Stimulated activated CD4-positive, alpha-beta T cell treated with anti-CD3 and anti-CD28 coated beads, Interleukin-2, amount 100 ng/mL, for 48 hours (primary cell): ENCODE measurements around the gene UPK1A.

Experiments
- DNase-seq, 2 donors: peaks; one replicate each; pipeline ENCODE4 v3.0.0-alpha.2; 2020

The UPK1A gene

DNA sequence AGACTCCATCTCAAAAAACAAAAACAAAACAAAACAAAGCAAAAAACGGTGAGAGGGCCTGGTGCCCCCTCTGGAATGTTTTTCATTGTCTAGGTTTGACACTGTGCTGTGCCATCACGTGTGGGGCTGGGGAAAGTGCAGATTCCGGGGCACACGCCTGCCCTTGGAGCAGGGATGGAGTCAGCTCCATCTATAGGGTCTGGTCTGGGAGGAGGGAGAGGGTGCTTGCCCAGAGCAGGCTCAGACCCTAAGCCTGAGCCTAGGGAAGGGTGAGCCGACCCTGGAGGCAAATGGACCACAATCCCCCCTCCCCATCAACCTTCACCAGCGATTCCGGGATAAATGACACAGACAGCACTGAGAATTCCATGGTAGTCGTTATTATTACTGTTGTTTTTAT, 27.1 kb downstream of the UPK1A start:
- no peak for DNase-seq

DNA sequence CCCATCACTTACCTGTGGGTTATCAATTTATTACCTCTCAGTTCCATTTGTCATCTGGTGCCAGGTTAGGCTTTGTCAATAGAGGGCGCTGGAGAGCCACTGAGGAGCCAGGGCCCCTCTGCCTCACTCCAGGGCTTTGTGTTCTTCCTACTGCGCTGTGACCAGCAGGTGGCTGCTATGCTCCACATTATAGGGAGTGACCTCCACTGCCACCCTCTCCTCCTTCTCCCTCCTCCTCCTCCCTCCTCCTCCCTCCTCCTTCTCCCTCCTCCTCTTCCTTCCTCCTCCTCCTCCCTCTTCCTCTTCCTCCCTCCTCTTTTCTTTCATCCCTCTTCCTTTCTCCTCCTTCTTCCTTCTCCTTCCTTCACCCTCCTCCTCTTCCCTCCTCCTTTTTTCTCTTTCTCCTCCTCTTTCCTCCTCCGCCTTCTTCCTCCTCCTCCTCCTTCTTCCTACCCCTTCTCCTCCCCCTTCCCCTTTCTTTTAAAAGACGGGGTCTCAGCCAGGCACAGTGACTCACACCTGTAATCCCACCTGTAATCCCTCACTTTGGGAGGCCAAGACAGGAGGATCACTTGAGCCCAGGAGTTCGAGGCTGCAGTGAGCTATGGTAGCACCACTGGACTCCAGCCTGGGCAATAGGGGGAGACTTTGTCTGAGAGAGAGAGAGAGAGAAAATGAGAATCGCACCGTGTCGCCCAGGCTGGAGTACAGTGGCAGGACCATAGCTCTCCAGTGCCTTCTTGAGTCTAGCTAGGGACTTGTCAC, 27.7 kb downstream of the UPK1A start:
- DNase-seq: peak; percentile 93 to 94

- no peak for DNase-seq
These were observed 29.6 kb downstream of the UPK1A start for GRCh38 chr19:35695895-35696422.

- DNase-seq: no peak
These were observed 30.5 kb downstream of the UPK1A start for GRCh38 chr19:35696835-35697234.

- peak; percentile 85 to 88 for DNase-seq
These were observed 36.1 kb downstream of the UPK1A start for GRCh38 chr19:35702223-35703012.

DNA sequence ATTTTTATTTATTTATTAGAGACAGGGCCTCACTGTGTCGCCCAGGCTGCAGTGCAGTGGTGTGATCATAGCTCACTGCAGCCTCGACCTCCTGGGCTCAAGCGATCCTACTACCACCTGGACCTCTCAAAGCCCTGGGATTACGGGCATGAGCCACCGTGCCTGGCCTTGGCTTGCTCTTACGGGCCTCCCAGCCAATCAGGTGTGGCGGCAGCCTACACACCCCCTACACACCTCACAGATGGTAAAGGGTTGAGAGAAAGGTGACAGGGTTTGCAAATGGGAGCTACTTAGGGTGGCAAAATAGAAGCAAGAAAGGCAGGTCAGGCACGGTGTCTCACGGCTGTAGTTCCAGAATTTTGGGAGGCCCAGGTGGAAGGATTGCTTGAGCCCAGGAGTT, 37.0 kb downstream of the UPK1A start:
- no peak for DNase-seq

DNA sequence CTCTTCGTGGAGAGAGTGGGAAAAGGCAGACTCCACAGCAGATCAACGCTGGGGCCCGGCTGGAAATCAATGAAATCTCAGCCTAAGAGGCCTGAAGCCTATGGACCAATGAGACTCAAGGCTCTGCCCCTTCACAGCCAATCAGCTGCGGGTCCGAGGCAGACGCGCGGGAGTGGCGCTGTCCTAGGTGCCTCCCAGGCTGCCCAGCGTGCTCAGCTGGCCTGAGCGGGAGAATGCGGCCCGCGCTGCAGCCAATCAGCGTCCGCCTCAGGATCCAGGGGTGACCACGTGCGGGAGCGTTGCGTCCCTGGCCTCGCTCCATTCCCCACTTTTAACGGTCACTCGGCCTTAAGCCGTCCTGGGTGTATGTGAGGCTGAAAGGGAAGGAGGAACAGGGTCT, 37.9 kb downstream of the UPK1A start, which contains the start of gene ZBTB32:
ZBTB32 (plus strand) TSS at position 341 of the 400 bp plus-strand sequence. CDS start 10,069 bp downstream, outside the sequence.
- no peak for DNase-seq

- DNase-seq: no peak
These were observed 42.1 kb downstream of the UPK1A start for GRCh38 chr19:35708391-35708790.

DNA sequence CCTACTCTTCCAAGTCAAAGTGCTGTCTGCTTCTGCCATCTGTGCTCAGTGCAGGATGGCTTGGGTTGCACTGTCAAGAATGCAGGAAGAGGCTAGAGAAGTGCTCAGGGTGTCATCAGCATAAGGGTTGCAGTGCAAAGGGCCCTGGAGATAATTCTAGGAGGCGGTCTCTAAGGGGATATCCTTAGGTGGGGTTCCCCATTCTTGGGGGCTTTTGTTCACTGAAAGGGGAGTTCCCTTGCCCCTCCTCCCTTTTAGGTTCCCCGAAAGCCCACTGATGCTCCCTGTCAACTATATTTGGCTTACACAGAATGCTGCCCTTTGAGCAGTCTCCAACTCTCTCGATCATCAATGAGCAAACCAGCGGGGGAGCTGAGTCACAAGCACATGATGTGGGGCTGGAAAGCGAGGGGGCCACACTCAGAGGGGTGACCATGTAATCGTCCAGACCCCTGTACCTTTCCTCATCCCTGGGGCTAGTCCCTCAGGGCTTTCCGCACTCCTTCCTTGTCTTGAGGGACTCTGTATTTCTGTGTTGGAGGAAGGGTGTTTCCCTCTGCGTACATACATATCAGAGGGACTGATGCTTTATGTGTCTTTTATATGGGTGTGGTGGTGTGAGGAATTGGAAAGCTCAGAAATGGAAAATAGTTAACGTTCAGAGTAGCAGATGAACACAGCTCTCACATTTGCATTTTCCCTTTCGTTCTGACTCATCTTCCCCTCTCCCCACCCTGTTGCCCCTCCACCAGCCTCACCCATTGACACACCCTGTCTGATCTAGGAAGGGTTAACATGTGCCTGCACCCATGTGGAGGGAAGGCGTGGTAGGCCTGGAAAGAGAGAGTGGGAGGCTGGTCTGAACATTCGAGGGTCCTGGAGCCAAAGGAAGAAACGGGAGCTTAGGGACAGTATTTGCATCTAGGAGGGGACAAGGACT, 44.7 kb downstream of the UPK1A start:
- peak; percentile 55 to 58 for DNase-seq

- DNase-seq: peak; percentile 66 to 73
These were observed 46.5 kb downstream of the UPK1A start for GRCh38 chr19:35712567-35713505.

GRCh38 chr19:35713506-35713850, 47.2 kb downstream of the UPK1A start:
- no peak for DNase-seq

DNA sequence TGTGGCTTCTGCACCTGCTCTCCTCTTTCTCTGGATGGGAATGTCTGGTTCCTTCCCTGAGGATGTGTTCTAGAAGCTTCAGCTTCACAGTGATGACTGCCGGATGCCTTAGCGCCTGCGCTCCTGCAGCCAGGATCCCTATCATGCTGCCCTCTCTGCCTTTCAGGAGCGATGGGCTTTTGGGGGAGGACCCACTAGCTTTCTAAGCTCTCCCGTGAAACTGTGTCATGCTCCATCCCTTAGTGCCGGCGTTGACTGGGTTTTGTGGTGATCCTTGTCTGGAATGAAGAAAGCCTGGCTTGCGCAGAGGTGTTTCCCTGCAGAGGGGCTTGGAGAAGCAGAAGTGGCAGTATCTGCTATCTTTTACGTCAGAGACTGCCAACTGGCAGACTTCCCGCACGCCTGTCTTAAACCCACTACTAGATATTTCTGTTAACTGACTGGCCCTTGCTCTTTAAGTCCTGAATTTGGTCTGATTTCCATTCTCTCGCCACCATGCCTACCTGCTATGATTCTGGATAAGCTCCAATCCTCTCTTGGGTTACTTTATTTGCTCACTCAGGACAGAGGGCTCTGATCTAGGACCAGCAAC, 47.7 kb downstream of the UPK1A start:
- DNase-seq: no peak

DNA sequence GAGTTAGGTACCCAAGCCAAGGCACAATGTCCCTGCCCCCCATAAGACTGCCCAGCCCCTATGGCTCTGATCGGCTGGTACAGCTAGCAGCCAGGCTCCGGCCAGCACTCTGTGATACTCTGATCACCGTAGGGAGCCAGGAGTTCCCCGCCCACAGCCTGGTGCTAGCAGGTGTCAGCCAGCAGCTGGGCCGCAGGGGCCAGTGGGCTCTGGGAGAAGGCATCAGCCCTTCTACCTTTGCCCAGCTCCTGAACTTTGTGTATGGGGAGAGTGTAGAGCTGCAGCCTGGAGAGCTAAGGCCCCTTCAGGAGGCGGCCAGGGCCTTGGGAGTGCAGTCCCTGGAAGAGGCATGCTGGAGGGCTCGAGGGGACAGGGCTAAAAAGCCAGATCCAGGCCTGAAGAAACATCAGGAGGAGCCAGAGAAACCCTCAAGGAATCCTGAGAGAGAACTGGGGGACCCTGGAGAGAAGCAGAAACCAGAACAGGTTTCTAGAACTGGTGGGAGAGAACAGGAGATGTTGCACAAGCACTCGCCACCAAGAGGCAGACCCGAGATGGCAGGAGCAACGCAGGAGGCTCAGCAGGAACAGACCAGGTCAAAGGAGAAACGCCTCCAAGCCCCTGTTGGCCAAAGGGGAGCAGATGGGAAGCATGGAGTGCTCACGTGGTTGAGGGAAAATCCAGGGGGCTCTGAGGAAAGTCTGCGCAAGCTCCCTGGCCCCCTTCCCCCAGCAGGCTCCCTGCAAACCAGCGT, 48.5 kb downstream of the UPK1A start:
- DNase-seq: no peak

- DNase-seq: no peak
These were observed 49.1 kb downstream of the UPK1A start for GRCh38 chr19:35715355-35715809.

DNA sequence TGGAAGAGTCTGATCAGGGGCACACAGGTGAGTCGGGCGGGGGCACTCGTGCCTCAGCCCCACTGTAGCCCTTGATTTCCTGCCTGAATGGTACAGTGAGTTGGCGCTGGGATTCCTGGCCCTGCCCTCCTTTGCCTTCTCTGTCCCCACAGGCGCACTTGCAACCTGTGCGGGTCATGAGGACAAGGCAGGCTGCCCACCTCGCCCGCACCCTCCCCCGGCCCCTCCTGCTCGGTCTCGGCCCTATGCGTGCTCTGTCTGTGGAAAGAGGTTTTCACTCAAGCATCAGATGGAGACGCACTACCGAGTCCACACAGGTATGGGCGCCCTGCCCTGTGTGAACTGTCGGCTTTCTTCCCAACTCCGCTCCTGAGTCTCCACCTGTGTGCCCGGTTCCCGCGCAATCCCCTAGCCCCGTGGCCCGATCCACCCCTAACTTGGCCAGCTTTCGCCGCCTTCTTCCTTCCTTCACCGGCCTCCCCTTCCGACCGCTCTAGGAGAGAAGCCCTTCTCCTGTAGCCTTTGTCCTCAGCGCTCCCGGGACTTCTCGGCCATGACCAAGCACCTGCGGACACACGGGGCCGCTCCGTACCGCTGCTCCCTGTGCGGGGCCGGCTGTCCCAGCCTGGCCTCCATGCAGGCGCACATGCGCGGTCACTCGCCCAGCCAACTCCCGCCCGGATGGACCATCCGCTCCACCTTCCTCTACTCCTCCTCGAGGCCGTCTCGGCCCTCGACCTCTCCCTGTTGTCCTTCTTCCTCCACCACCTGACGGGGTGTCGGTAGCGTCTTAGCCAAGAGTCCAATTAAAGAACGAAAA, 49.9 kb downstream of the UPK1A start:
- no peak for DNase-seq

DNA sequence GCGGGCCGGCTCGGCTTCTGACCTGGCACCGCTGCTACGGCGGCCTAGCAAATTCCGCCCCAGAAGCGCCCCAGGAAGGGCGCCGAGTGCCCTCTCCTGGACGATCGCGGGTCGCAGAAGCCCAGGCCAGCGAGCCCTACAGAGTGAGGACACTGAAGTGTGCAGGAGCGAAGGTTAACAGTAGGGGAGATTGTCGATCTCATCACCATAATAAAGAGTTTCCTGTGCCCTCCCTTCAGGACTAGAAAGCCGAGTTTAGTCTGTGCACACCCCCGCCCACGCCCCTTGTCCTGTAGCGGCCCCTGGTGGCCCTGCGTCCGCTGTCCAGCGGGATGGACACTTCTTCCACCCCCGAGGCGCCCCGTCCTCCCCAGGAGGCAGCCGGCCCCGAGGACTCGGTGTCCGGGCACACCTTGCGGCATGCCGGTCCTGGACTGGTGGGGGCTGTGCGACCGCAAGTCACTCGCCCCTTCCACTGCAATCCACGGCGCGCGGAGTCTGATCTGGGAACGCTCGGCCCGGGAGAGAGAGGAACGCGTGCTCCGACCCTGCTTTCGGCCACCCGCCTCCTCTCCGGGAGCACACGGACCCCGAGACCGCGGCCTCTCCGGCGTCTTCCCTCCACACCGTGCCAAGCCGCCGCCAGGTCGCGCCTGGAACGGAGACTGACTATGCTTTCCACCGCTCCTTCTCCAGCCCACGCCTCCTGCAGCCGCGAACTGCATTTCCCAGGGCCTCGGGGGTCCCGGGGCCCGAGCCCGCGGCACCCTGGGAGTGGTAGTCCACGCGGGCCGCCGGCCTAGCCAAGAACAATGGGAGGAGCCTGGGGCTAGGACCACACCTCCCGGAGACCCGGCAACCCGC, 50.7 kb downstream of the UPK1A start:
- peak; percentile 78 to 92 for DNase-seq

GRCh38 chr19:35717665-35718344, 51.5 kb downstream of the UPK1A start, which contains the start of gene KMT2B:
Gene KMT2B, plus strand, starts transcription at chr19:35718003. Its CDS starts 16 bp downstream, at chr19:35718019.
- DNase-seq: peak in 1 of 2 donors; percentile 93
